HL-60 (cell line): Measurements from ENCODE around the gene PPP1R16B.

ENCODE experiments used
- DNase-seq, 2 experiments: peaks; one replicate each; pipeline ENCODE4 v3.0.0-alpha.2; 2010 to 2020; ENCODE audit warnings: low read depth in 1 of 2, low spot score in 1 of 2
- H3K27ac ChIP-seq: fragments of 250-450 bp; sonication (Bioruptor Pico); replicated peaks from 2 replicates; pipeline ENCODE4 v1.5.1; 2020; ENCODE audit warnings: mild to moderate bottlenecking, moderate library complexity
- H3K27me3 ChIP-seq: fragments of 250-450 bp; sonication (Bioruptor Pico); 2 replicates; pipeline ENCODE4 v1.5.1; 2021; ENCODE audit warnings: mild to moderate bottlenecking, moderate library complexity; ENCODE audit not compliant: insufficient read depth, poor library complexity, severe bottlenecking
- H3K4me3 ChIP-seq: replicated peaks from 2 replicates; pipeline ENCODE4 v1.5.1; 2011; ENCODE audit warnings: mild to moderate bottlenecking, control low read depth, low read length; ENCODE audit not compliant: insufficient read depth
- GABPA ChIP-seq: IDR thresholded peaks from 2 replicates; pipeline ENCODE4 v1.6.1; 2012; ENCODE audit warnings: low read depth
- POLR2AphosphoS5 ChIP-seq: IDR thresholded peaks from 2 replicates; pipeline ENCODE4 v1.6.1; 2012; ENCODE audit warnings: low read depth
- SPI1 ChIP-seq: IDR thresholded peaks from 2 replicates; pipeline ENCODE4 v1.6.1; 2012; ENCODE audit warnings: low read depth, mild to moderate bottlenecking, borderline replicate concordance
- TF ChIP-seq, protein P1 (sequence below): IDR thresholded peaks from 2 replicates; pipeline ENCODE4 v1.6.1; 2012; ENCODE audit warnings: low read depth; ENCODE audit not compliant: insufficient replicate concordance
- TF ChIP-seq, protein P2 (sequence below): IDR thresholded peaks from one replicate; pipeline ENCODE4 v1.5.1; 2011; ENCODE audit warnings: low read length, control low read depth, inconsistent platforms; ENCODE audit not compliant: insufficient read depth

The PPP1R16B gene

DNA sequence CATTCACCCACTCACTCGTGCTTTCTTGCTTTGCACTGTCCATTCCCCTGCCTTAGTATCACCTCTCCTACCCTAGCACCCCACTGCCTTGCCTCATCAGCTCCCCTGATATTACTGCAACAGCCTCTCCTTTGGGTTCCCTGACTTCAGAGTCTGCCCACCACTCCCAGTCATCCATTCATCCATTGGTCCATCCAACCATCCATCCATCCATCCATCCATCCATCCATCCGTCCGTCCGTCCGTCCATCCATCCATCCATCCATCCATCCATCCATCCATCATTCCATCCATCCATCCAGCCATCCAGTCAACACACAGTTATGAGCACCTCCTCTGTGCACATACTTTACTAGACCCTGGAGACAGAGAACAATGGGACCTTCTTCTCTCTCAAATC lies 97.8 kb downstream of the PPP1R16B start:
- no peak overlapping the region for H3K27ac ChIP-seq
- peaks cover 3% of the 10 kb centered on the region for H3K27me3 ChIP-seq
- no peak for DNase-seq
- TF ChIP-seq, protein P1, sequence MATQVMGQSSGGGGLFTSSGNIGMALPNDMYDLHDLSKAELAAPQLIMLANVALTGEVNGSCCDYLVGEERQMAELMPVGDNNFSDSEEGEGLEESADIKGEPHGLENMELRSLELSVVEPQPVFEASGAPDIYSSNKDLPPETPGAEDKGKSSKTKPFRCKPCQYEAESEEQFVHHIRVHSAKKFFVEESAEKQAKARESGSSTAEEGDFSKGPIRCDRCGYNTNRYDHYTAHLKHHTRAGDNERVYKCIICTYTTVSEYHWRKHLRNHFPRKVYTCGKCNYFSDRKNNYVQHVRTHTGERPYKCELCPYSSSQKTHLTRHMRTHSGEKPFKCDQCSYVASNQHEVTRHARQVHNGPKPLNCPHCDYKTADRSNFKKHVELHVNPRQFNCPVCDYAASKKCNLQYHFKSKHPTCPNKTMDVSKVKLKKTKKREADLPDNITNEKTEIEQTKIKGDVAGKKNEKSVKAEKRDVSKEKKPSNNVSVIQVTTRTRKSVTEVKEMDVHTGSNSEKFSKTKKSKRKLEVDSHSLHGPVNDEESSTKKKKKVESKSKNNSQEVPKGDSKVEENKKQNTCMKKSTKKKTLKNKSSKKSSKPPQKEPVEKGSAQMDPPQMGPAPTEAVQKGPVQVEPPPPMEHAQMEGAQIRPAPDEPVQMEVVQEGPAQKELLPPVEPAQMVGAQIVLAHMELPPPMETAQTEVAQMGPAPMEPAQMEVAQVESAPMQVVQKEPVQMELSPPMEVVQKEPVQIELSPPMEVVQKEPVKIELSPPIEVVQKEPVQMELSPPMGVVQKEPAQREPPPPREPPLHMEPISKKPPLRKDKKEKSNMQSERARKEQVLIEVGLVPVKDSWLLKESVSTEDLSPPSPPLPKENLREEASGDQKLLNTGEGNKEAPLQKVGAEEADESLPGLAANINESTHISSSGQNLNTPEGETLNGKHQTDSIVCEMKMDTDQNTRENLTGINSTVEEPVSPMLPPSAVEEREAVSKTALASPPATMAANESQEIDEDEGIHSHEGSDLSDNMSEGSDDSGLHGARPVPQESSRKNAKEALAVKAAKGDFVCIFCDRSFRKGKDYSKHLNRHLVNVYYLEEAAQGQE: no peak
- TF ChIP-seq POLR2AphosphoS5: no peak
- no peak for TF ChIP-seq GABPA
- TF ChIP-seq SPI1: no peak
- no peak overlapping the region for H3K4me3 ChIP-seq

DNA sequence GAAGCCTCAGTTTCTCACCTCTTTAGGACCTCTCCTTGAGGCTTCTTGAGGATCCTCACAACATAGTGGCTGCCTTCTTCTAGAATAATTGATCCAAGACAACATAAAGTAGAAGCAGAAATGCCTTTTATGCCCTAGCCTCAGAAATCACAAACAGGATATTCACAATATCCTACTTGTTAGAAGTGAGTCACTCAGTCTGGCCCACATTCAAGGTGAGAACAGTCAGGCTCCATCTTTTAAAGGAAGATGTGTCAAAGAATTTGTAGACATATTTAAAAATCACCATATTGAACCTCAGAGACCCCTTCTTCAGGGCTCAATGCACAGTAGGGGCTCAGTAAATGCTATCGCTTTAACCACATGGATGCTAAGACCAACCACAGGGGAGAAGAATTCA lies 99.9 kb downstream of the PPP1R16B start:
- DNase-seq: no peak
- Histone ChIP-seq H3K27ac (no peak overlapping the region), H3K4me3 (no peak overlapping the region), H3K27me3 (peaks cover 3% of the 10 kb centered on the region)
- no peak for TF ChIP-seq SPI1
- TF ChIP-seq, protein P2, sequence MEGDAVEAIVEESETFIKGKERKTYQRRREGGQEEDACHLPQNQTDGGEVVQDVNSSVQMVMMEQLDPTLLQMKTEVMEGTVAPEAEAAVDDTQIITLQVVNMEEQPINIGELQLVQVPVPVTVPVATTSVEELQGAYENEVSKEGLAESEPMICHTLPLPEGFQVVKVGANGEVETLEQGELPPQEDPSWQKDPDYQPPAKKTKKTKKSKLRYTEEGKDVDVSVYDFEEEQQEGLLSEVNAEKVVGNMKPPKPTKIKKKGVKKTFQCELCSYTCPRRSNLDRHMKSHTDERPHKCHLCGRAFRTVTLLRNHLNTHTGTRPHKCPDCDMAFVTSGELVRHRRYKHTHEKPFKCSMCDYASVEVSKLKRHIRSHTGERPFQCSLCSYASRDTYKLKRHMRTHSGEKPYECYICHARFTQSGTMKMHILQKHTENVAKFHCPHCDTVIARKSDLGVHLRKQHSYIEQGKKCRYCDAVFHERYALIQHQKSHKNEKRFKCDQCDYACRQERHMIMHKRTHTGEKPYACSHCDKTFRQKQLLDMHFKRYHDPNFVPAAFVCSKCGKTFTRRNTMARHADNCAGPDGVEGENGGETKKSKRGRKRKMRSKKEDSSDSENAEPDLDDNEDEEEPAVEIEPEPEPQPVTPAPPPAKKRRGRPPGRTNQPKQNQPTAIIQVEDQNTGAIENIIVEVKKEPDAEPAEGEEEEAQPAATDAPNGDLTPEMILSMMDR: no peak
- TF ChIP-seq GABPA: no peak
- TF ChIP-seq, protein P1: no peak
- TF ChIP-seq POLR2AphosphoS5: no peak

DNA sequence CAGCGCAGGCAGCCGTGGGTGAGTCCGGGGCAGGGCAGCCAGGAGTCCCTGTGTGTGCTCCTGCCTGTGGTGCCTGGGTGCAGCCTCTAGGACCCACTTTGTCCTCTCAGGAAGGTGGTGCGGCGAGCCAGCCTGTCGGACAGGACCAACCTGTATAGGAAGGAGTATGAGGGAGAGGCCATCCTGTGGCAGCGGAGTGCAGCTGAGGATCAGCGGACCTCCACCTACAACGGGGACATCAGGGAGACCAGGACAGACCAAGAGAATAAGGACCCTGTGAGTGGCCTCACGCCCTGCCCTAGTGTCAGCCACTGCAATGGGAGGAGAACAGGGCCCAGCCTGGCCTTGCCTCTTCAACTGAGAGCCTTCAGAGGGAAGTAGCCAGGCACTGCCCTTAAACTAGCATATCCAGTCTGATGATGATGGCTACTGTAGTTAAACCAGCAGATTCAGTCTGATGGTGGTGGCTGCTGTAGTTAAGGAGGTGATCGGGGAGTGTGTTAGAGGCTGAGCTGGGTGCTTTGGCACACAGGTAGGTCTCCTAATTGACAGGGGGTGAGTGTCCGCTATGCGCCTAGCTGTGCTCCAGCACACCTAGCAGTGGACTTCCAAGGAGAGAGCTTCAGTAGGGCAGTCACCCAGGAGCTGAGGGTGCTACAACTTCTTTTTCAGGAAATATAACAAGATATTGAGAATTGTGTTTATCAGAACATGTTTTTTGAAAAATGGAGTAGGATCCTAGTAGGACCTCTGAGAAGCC lies 102.6 kb downstream of the PPP1R16B start:
- TF ChIP-seq GABPA: no peak
- TF ChIP-seq POLR2AphosphoS5: no peak
- TF ChIP-seq SPI1: no peak
- TF ChIP-seq, protein P2: no peak
- TF ChIP-seq, protein P1: no peak
- H3K27me3 ChIP-seq: peaks cover 3% of the 10 kb centered on the region
- DNase-seq: no peak
- H3K4me3 ChIP-seq: no peak overlapping the region
- no peak overlapping the region for H3K27ac ChIP-seq
